Ramos (cell line): ENCODE measurements around the gene HMX1.

Experiments
- in situ Hi-C: fragments of 300-500 bp; cut with MboI; formaldehyde crosslinking; loops from one replicate; pipeline ENCODE4 v1.14.3; 2022; ENCODE audit warnings: low sequenced_read_pairs; ENCODE audit not compliant: unreplicated experiment

HMX1 gene

GRCh38 chr4:8870647-8871416, 807 bp downstream of the HMX1 start:
- in situ Hi-C loops, result no loop called here

GRCh38 chr4:8869898-8870646, 1.6 kb downstream of the HMX1 start:
- in situ Hi-C loops, result no loop called here

- in situ Hi-C loops, result no loop called here
These were observed 2.4 kb downstream of the HMX1 start for GRCh38 chr4:8869002-8869897.

GRCh38 chr4:8868321-8869001, 3.2 kb downstream of the HMX1 start:
- in situ Hi-C loops, result no loop called here

GRCh38 chr4:8867624-8868320, 3.9 kb downstream of the HMX1 start:
- in situ Hi-C loops, result no loop called here

GRCh38 chr4:8866828-8867623, 4.6 kb downstream of the HMX1 start:
- in situ Hi-C loops, result no loop called here

- in situ Hi-C loops, result no loop called here
These were observed 5.2 kb downstream of the HMX1 start for GRCh38 chr4:8866421-8866820.

- in situ Hi-C loops, result no loop called here
These were observed 5.8 kb downstream of the HMX1 start for GRCh38 chr4:8865681-8866310.

GRCh38 chr4:8864912-8865680, 6.5 kb downstream of the HMX1 start:
- in situ Hi-C loops, result no loop called here

- in situ Hi-C loops, result no loop called here
These were observed 7.7 kb downstream of the HMX1 start for GRCh38 chr4:8863686-8864682.

- in situ Hi-C loops, result no loop called here
These were observed 8.6 kb downstream of the HMX1 start for GRCh38 chr4:8862800-8863685.

- in situ Hi-C loops, result no loop called here
These were observed 9.3 kb downstream of the HMX1 start for GRCh38 chr4:8862334-8862733.

- in situ Hi-C loops, result no loop called here
These were observed 9.9 kb downstream of the HMX1 start for GRCh38 chr4:8861576-8862295.

GRCh38 chr4:8860892-8861575, 10.6 kb downstream of the HMX1 start:
- in situ Hi-C loops, result no loop called here
